Naive thymus-derived CD4-positive, alpha-beta T cell (primary cell): Measurements from ENCODE around the gene ELMO2. TPM values are rescaled to one million over a fixed set of nuclear protein-coding genes. Genes with fewer than 3 reads are reported as not detected.

Experiments used
- ATAC-seq: fragments of 150-1000 bp; cut with Tn5 transposase; 2 replicates; pipeline ENCODE4 v1.10.0; 2021; ENCODE audit warnings: mild to moderate bottlenecking, moderate library complexity
- CTCF ChIA-PET: fragments of 350-600 bp; sonication (Branson Sonifier 250); formaldehyde crosslinking; loops from one replicate; lab custom pipeline; 2021; ENCODE audit warnings: antibody characterized with exemption; lab: Charles Lee
- POLR2A ChIA-PET: fragments of 350-600 bp; sonication (Branson Sonifier 250); formaldehyde crosslinking; loops from one replicate; lab custom pipeline; 2021; ENCODE audit warnings: antibody characterized with exemption, inconsistent platforms; lab: Charles Lee
- DNase-seq, 9 donors: peaks; one replicate each; pipeline versions ENCODE4 v3.0.0 to v3.0.0-alpha.2; 2020 to 2022; ENCODE audit warnings: mixed read lengths in 1 of 9
- H3K27ac ChIP-seq: one replicate; pipeline ENCODE4 v1.7.0; 2013; ENCODE audit warnings: mild to moderate bottlenecking, low read depth, low read length, moderate library complexity
- H3K27me3 ChIP-seq, 2 donors: one replicate each; pipeline ENCODE4 v1.7.0; 2013; ENCODE audit warnings: low read length in 2 of 2, mild to moderate bottlenecking in 2 of 2, moderate library complexity in 2 of 2; ENCODE audit not compliant: control insufficient read depth in 2 of 2, insufficient read depth in 2 of 2
- H3K36me3 ChIP-seq, 3 experiments: 1 replicate in 2 of 3; 2 replicates in 1 of 3; pipeline ENCODE4 v1.7.0; 2013; ENCODE audit warnings: low read length in 3 of 3, mild to moderate bottlenecking in 3 of 3, moderate library complexity in 1 of 3; ENCODE audit not compliant: insufficient read depth in 3 of 3, control insufficient read depth in 2 of 3
- H3K4me1 ChIP-seq, 2 donors: one replicate each; pipeline ENCODE4 v1.7.0; 2013; ENCODE audit warnings: low read length in 2 of 2, mild to moderate bottlenecking in 2 of 2, moderate library complexity in 1 of 2; ENCODE audit not compliant: control insufficient read depth in 2 of 2, insufficient read depth in 2 of 2
- H3K4me3 ChIP-seq: 2 replicates; pipeline ENCODE4 v1.7.0; 2013; ENCODE audit warnings: mild to moderate bottlenecking, low read length
- H3K9me3 ChIP-seq, 3 experiments: 1 replicate in 2 of 3; 2 replicates in 1 of 3; pipeline ENCODE4 v1.7.0; 2013; ENCODE audit warnings: low read length in 3 of 3; ENCODE audit not compliant: control insufficient read depth in 2 of 3
- H3K27ac Mint-ChIP-seq, 9 donors: one replicate each; pipeline ENCODE4 v1.8.0; 2020 to 2022; ENCODE audit warnings: mixed read lengths in 9 of 9, mild to moderate bottlenecking in 8 of 9, moderate library complexity in 5 of 9, inconsistent platforms in 2 of 9
- H3K27me3 Mint-ChIP-seq, 5 donors: one replicate each; pipeline ENCODE4 v1.8.0; 2021 to 2022; ENCODE audit warnings: mixed read lengths in 5 of 5, mild to moderate bottlenecking in 1 of 5
- H3K36me3 Mint-ChIP-seq, 5 donors: one replicate each; pipeline ENCODE4 v1.8.0; 2020 to 2022; ENCODE audit warnings: mixed read lengths in 5 of 5, mild to moderate bottlenecking in 3 of 5, inconsistent platforms in 1 of 5
- H3K4me1 Mint-ChIP-seq, 7 donors: one replicate each; pipeline ENCODE4 v1.8.0; 2020 to 2022; ENCODE audit warnings: mixed read lengths in 7 of 7, mild to moderate bottlenecking in 3 of 7, inconsistent platforms in 1 of 7
- H3K4me3 Mint-ChIP-seq, 10 donors: one replicate each; pipeline ENCODE4 v1.8.0; 2020 to 2022; ENCODE audit warnings: mild to moderate bottlenecking in 10 of 10, mixed read lengths in 10 of 10, moderate library complexity in 6 of 10, inconsistent platforms in 2 of 10
- H3K9me3 Mint-ChIP-seq, 11 donors: one replicate each; pipeline ENCODE4 v1.8.0; 2020 to 2022; ENCODE audit warnings: mixed read lengths in 11 of 11, mild to moderate bottlenecking in 4 of 11, inconsistent platforms in 1 of 11, moderate library complexity in 1 of 11
- intact Hi-C, 2 donors: fragments of 100-400 bp; cut with micrococcal nuclease; formaldehyde crosslinking; loops; one replicate each; pipeline ENCODE4 v1.15.1; 2023
- polyA plus RNA-seq, 2 donors: library from polyadenylated mRNA; unstranded; fragments of 300-500 nt; fragmentation: Illumina TruSeq; gene quantifications; one replicate each; pipeline ENCODE4 v1.2.3, GENCODE V29; 2021
- total RNA-seq, 6 experiments: library from RNA in 5 of 6; stranded (reverse) in 5 of 6; gene quantifications; 1 replicate in 5 of 6; 2 replicates in 1 of 6; pipeline ENCODE4 v1.2.3 and lab custom pipeline; 2021 to 2026

ELMO2 gene
- total and polyA plus RNA-seq, 7 experiments from 2014 or later = 35.6 to 104 (median 52.3) TPM

DNA sequence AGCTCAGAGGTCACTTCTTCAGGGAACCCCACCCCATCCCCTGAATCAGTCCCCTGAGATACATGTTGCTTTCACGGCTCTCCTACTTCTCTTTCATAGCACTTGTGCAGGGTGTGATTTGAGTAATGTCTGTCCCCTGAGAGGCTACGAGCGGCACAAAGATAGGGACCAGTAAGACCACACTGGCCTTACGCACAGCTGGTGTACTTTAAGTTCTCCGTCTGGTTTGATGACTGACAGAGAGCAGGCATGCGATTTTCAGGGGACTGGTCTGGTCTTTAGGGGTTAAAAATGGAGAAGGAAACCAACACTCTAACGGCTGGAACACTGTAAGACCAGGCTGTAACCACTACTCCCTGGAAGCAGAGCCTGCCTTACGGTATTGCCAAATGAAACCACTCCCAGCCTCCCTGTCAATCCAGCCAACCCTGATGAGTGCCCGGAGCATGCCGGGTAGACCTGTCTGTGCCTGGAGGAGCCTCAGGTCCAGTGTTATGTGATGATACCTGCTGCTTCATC lies 47.1 kb downstream of the ELMO2 start:
- Histone ChIP-seq H3K27me3 (no peaks in the 10 kb centered on the region), H3K9me3 (no peaks in the 10 kb centered on the region), H3K27ac (peak overlapping the region; percentile 51), H3K36me3 (peaks cover 0 to 35% (median 5%) of the 10 kb centered on the region in 3 experiments), H3K4me3 (no peak overlapping the region), H3K4me1 (peaks cover 42 to 56% of the 10 kb centered on the region in 2 donors)
- Mint-ChIP-seq H3K4me1 (peaks cover 48 to 85% (median 81%) of the 10 kb centered on the region in 7 donors), H3K27me3 (no peaks in the 10 kb centered on the region), H3K27ac (peak overlapping the region; percentile 7 to 95 (median 79)), H3K36me3 (peaks cover 4 to 20% (median 9%) of the 10 kb centered on the region in 5 donors), H3K9me3 (peaks cover 0 to 1% (median 0%) of the 10 kb centered on the region in 11 donors), H3K4me3 (peak overlapping the region in 6 of 10 donors; percentile 6 to 78 (median 42))
- POLR2A ChIA-PET = interaction anchor here (0.5 to 3.5 kb wide), 5 partner anchors 10 to 76 kb away, joined by 3 to 12 read pairs (median 3); partner anchors contain the start of gene ELMO2
- no peak for DNase-seq
- intact Hi-C loops = no loop called here
- ATAC-seq = no peak
- CTCF ChIA-PET = interaction anchor here (0.9 to 4.5 kb wide), 2 partner anchors 48 to 54 kb away, joined by 3 to 17 read pairs; partner anchors contain the start of gene ELMO2

DNA sequence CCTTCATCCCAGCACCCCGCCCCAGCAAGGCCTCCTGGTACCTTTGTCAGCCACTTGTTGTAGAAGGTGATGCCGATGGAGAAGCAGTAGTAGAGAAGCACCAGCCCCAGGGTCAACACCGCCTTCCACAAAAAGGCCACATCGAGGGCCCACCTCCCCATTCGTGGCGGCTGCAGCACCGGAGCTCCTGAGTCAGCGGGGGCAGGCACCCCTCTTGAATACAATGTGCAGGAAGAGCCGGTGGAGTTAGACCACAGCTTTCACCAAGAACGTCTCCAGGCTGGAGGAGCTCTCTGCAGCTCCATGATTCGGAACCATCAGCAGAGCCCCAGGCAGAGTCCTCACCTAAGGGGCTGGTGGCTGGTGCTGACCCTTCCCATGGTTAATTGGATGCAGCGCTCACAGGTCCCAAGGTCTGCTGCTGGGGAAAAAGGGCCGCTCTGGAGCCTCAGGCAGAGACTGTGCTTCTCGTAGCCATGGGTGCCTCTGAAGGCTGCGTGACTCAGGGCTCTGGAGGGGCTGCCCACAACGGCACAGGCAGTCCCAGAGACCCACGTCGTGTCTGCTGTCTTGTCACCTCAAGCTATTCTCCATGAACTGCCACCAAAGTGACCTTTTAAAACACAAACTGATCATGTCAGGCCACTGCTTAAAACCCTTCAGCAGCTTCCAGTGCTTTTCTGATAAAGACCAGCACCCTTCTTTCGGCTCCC lies 47.9 kb downstream of the ELMO2 start:
- H3K9me3 Mint-ChIP-seq = peaks cover 0 to under 1% (median 0%) of the 10 kb centered on the region in 11 donors
- H3K4me1 ChIP-seq = peaks cover 39 to 55% of the 10 kb centered on the region in 2 donors
- intact Hi-C loops = no loop called here
- H3K36me3 ChIP-seq = peaks cover 0 to 34% (median 5%) of the 10 kb centered on the region in 3 experiments
- peak overlapping the region in 5 of 10 donors; percentile 17 to 78 (median 30) for H3K4me3 Mint-ChIP-seq
- ATAC-seq (no peak), DNase-seq (no peak)
- H3K36me3 Mint-ChIP-seq = peaks cover under 1 to 17% (median 9%) of the 10 kb centered on the region in 5 donors
- CTCF ChIA-PET = interaction anchor here (0.9 to 4.5 kb wide), 2 partner anchors 49 to 54 kb away, joined by 3 to 17 read pairs; partner anchors contain the start of gene ELMO2
- peaks cover 44 to 82% (median 76%) of the 10 kb centered on the region in 7 donors for H3K4me1 Mint-ChIP-seq
- peak overlapping the region in 8 of 9 donors; percentile 77 to 95 (median 86) for H3K27ac Mint-ChIP-seq
- H3K4me3 ChIP-seq = no peak overlapping the region
- no peaks in the 10 kb centered on the region for H3K27me3 Mint-ChIP-seq
- H3K27me3 ChIP-seq = no peaks in the 10 kb centered on the region
- POLR2A ChIA-PET = interaction anchor here (0.6 to 3.5 kb wide), 7 partner anchors 9 to 423 kb away, joined by 3 to 12 read pairs (median 3); partner anchors contain the start of gene ELMO2
- H3K9me3 ChIP-seq = no peaks in the 10 kb centered on the region
- peak overlapping the region; percentile 63 for H3K27ac ChIP-seq

DNA sequence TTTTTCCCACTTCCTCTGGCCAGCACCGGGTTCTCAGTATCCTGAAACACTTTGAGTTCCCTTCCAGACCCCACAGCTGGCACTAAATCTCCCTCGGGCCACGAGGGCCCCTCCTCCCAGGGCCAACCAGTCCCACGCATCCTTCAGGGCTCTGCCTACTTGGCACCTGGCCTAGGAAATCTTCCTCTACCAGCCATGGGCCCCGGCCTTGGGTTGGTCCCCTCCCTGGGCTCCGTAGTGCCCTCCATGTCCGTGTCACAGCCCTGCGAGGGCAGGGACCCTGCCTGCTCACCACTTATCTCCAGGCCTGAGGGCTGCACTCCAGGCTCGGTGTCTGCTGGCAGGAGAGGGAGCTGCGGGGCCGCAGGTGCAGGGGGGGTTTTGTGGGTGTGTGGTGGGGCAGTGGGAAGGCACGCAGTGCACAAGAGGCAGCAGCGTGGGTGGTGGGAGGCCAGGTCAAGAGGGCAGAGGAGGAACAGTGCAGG lies 49.3 kb downstream of the ELMO2 start:
- DNase-seq (no peak), ATAC-seq (peak; percentile 11)
- Mint-ChIP-seq H3K4me3 (peak overlapping the region in 7 of 10 donors; percentile 30 to 78 (median 47)), H3K27me3 (no peaks in the 10 kb centered on the region), H3K27ac (peak overlapping the region in 8 of 9 donors; percentile 57 to 95 (median 86)), H3K36me3 (peaks cover 0 to 16% (median 5%) of the 10 kb centered on the region in 5 donors), H3K4me1 (peaks cover 30 to 73% (median 61%) of the 10 kb centered on the region in 7 donors), H3K9me3 (no peaks in the 10 kb centered on the region)
- H3K9me3 ChIP-seq = no peaks in the 10 kb centered on the region
- ChIA-PET CTCF (interaction anchor here (0.9 kb wide), 1 partner anchor 50 kb away, joined by 3 read pairs; no protein-coding TSS in a partner anchor), POLR2A (interaction anchor here (1.0 to 2.2 kb wide), 3 partner anchors 8 to 50 kb away, joined by 3 to 17 read pairs (median 3); partner anchors contain the start of gene ELMO2)
- peaks cover 4 to 46% (median 5%) of the 10 kb centered on the region in 3 experiments for H3K36me3 ChIP-seq
- H3K27me3 ChIP-seq = no peaks in the 10 kb centered on the region
- intact Hi-C loops = no loop called here
- H3K27ac ChIP-seq = peak overlapping the region; percentile 63
- H3K4me3 ChIP-seq = no peak overlapping the region
- H3K4me1 ChIP-seq = peaks cover 25 to 40% of the 10 kb centered on the region in 2 donors

DNA sequence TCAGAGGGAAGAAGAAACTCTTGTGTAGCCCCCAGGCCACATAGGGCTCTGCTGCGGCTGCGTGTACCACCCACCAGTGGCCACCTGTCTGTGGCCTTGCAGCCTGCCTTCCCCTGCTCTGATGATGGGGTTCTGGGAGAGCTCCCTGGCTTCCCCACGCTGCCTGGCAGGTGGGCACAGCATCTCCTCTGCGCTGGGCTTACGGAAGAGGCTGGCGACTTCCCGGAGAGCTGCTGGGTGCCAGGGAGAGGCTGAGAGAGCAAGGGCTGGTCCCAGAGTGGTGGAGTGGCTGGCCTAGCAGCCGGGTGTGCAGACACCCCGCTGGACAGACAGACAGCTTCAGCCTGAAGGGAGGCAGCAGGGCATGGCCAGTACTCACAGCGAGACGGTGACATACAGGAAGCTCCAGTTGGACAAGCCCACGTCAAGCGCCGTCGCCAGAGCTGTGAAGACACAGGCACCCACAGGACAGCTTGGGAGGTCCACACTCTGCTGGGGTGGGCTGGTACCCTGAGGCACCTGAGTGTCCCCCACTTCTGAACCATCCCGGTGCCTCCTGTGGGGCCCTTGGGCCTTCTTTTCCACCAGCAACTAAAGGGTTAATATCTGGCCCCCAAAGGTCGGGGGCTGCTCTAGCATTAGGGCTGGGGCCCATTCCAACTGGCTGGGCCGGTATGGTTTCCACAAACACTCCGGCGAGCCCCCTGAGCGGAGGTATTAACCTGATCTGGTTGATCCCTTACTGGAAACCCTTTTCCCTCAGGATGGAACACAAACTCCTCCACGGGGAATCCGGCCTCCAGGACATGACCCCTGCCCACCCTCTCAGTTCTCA lies 50.0 kb downstream of the ELMO2 start:
- H3K27ac ChIP-seq = peak overlapping the region; percentile 63
- Mint-ChIP-seq H3K36me3 (peaks cover 0 to 16% (median 5%) of the 10 kb centered on the region in 5 donors), H3K4me3 (peak overlapping the region in 4 of 10 donors; percentile 32 to 78 (median 44)), H3K27me3 (no peaks in the 10 kb centered on the region), H3K9me3 (no peaks in the 10 kb centered on the region), H3K4me1 (peaks cover 23 to 66% (median 55%) of the 10 kb centered on the region in 7 donors), H3K27ac (peak overlapping the region in 8 of 9 donors; percentile 68 to 92 (median 78))
- intact Hi-C loops = no loop called here
- H3K9me3 ChIP-seq = no peaks in the 10 kb centered on the region
- DNase-seq = no peak
- ChIA-PET POLR2A (interaction anchor here (1.0 to 2.2 kb wide), 3 partner anchors 8 to 51 kb away, joined by 3 to 17 read pairs (median 3); partner anchors contain the start of gene ELMO2), CTCF (no interaction called here)
- H3K36me3 ChIP-seq = peaks cover 4 to 52% (median 5%) of the 10 kb centered on the region in 3 experiments
- H3K27me3 ChIP-seq = no peaks in the 10 kb centered on the region
- ATAC-seq = no peak
- peaks cover 18 to 34% of the 10 kb centered on the region in 2 donors for H3K4me1 ChIP-seq
- no peak overlapping the region for H3K4me3 ChIP-seq

DNA sequence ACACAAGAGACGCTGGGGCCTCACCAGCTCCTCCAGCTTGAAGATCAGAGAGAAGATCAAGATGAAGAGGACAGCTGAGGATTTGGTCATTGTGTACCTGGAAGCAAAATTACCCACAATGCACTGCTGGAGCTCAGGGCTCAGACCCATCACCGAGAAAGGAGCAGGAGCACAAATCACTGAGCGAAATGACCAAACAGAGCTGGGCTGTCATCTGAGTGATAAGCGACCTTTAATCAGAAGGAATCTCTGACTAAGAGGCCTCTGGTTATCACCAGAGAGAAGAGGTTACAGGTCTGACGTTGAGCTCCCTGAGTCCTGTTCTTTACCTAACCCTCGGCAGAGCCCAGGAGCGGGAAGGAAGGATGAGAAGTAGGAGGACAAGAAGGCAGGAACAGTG lies 50.6 kb downstream of the ELMO2 start:
- Histone ChIP-seq H3K36me3 (peaks cover 4 to 59% (median 5%) of the 10 kb centered on the region in 3 experiments), H3K4me1 (peaks cover 12 to 28% of the 10 kb centered on the region in 2 donors), H3K4me3 (no peak overlapping the region), H3K9me3 (no peaks in the 10 kb centered on the region), H3K27ac (peak overlapping the region; percentile 31), H3K27me3 (no peaks in the 10 kb centered on the region)
- Mint-ChIP-seq H3K36me3 (peaks cover under 1 to 15% (median 4%) of the 10 kb centered on the region in 5 donors), H3K4me1 (peaks cover 22 to 60% (median 50%) of the 10 kb centered on the region in 7 donors), H3K4me3 (peak overlapping the region in 5 of 10 donors; percentile 7 to 56 (median 44)), H3K27me3 (no peaks in the 10 kb centered on the region), H3K9me3 (no peaks in the 10 kb centered on the region), H3K27ac (peak overlapping the region; percentile 50 to 91 (median 71))
- no peak for ATAC-seq
- ChIA-PET POLR2A (interaction anchor here (1.0 to 2.2 kb wide), 2 partner anchors 9 to 13 kb away, joined by 3 to 17 read pairs; no protein-coding TSS in a partner anchor), CTCF (no interaction called here)
- intact Hi-C loops = no loop called here
- DNase-seq = no peak
